HG03060 (cell line): ENCODE data around the gene OLFM2.
"Not testable (repeated sequence)": the region's sequence is repeated elsewhere in the genome, so short reads cannot be mapped to it uniquely, and the experiment has no call there.

ENCODE experiments used
- ATAC-seq: cut with Tn5 transposase; IDR thresholded peaks from one replicate; pipeline ENCODE4 v1.9.1; 2021; ENCODE audit warnings: low read depth, moderate number of reproducible peaks; ENCODE audit not compliant: unreplicated experiment

The OLFM2 gene

GRCh38 chr19:9842834-9843625 lies 93.3 kb downstream of the OLFM2 start:
- no peak for ATAC-seq

- ATAC-seq: no peak
These were observed 96.9 kb downstream of the OLFM2 start for GRCh38 chr19:9839415-9839814.

- ATAC-seq: no peak
These were observed 98.0 kb downstream of the OLFM2 start for GRCh38 chr19:9838324-9838723.

GRCh38 chr19:9836021-9836420 lies 100.3 kb downstream of the OLFM2 start:
- ATAC-seq: no peak

- no peak for ATAC-seq
These were observed 100.8 kb downstream of the OLFM2 start for GRCh38 chr19:9835507-9835949.

GRCh38 chr19:9834726-9835506 lies 101.4 kb downstream of the OLFM2 start, which contains the start of gene PIN1:
PIN1 (plus strand) TSS chr19:9835318; CDS start chr19:9835345, 27 bp downstream.
- peak; percentile 76 for ATAC-seq

GRCh38 chr19:9834307-9834725 lies 102.0 kb downstream of the OLFM2 start:
- no peak for ATAC-seq

- no peak for ATAC-seq
These were observed 107.7 kb downstream of the OLFM2 start for GRCh38 chr19:9828551-9829063.

GRCh38 chr19:9827289-9828238 lies 108.8 kb downstream of the OLFM2 start, which contains the start of gene UBL5:
UBL5 (plus strand) TSS chr19:9827918; CDS start chr19:9828338, 420 bp downstream.
- ATAC-seq: peak; percentile 73

- no peak for ATAC-seq
These were observed 112.5 kb downstream of the OLFM2 start for GRCh38 chr19:9823816-9824215.

GRCh38 chr19:9820034-9820433 lies 116.3 kb downstream of the OLFM2 start:
- not testable (repeated sequence) for ATAC-seq

GRCh38 chr19:9819596-9819909 lies 116.8 kb downstream of the OLFM2 start:
- ATAC-seq: no peak

- ATAC-seq: peak; percentile 75
These were observed 117.3 kb downstream of the OLFM2 start, which contains the start of gene FBXL12 for GRCh38 chr19:9818734-9819595. FBXL12 (minus strand) TSS chr19:9819079; CDS start chr19:9818813, 266 bp downstream.

- no peak for ATAC-seq
These were observed 118.1 kb downstream of the OLFM2 start for GRCh38 chr19:9818175-9818733.

- no peak for ATAC-seq
These were observed 125.2 kb downstream of the OLFM2 start for GRCh38 chr19:9811139-9811538.

- ATAC-seq: no peak
These were observed 127.2 kb downstream of the OLFM2 start for GRCh38 chr19:9808855-9809824.

- no peak for ATAC-seq
These were observed 129.5 kb downstream of the OLFM2 start for GRCh38 chr19:9806803-9807202.
